Spleen (tissue), 7 donors: Measurements from ENCODE around the gene KCNQ1.

Source experiments
- CTCF ChIP-seq, 11 experiments: fragments of 200-600 bp in 7 of 11; fragments of 450-650 bp in 4 of 11; sonication (generic) in 4 of 11; IDR thresholded peaks in 8 of 11; conservative IDR thresholded peaks in 3 of 11; 1 replicate in 7 of 11; 2 replicates in 4 of 11; pipeline versions ENCODE4 v1.4.0 to v1.8.0; 2016 to 2021; ENCODE audit warnings: antibody characterized with exemption in 11 of 11, inconsistent platforms in 4 of 11, mild to moderate bottlenecking in 1 of 11
- POLR2A ChIP-seq, 3 donors: fragments of 450-650 bp; IDR thresholded peaks; one replicate each; pipeline ENCODE4 v1.5.1; 2017; ENCODE audit warnings: antibody characterized with exemption in 3 of 3, mild to moderate bottlenecking in 1 of 3
- donor health status: DM: no; HTN: no; CAD: no; lungs with moderate emphysema.
- donor health status: DM: no; HTN: no; CAD: no.
- donor health status: DM: no; HTN: no; CAD: no.

DNA sequence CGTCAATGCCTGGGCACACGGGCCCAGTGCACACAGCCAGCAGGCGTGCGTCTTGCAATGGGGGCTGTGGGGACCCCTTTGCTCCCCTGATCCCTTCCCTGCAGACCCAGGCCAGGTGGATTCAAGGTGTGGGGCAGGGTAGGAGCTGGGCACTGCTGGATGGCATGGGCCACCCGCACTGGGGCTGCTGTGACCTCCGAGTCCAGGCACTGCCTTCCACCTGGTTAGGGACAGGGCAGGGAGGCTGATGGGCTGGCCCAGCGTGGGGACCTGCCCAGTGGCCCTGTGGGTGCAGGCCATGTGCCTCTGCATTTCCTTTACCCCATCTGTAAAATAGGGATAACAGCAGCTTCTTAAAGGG is 22.9 kb downstream of the KCNQ1 start:
- no peak for TF ChIP-seq CTCF (IDR thresholded peaks at IDR 0.05 in 8 of 11, conservative IDR thresholded peaks at IDR 0.05 in 3 of 11)
- TF ChIP-seq POLR2A (IDR thresholded peaks at IDR 0.05), result no peak
